AG04450 (cell line): Measurements from ENCODE around the gene CD7. TPM values are rescaled to one million over a fixed set of nuclear protein-coding genes. Genes with fewer than 3 reads are reported as not detected.

Experiments used
- CTCF ChIA-PET: fragments of 300-600, 350-600 bp; formaldehyde crosslinking; extraction: SDS; loops from one replicate; lab custom pipeline; 2022; ENCODE audit warnings: antibody characterized with exemption, inconsistent platforms; lab: Charles Lee
- POLR2A ChIA-PET: fragments of 350-600 bp; formaldehyde crosslinking; extraction: SDS; loops from one replicate; lab custom pipeline; 2021; ENCODE audit warnings: antibody characterized with exemption, inconsistent platforms; lab: Yijun Ruan, JAX
- DNase-seq: peaks from one replicate; pipeline ENCODE4 v3.0.0-alpha.2; 2011; ENCODE audit warnings: low read depth, low spot score
- H3K27ac ChIP-seq: one replicate; pipeline ENCODE4 v1.5.1; 2012; ENCODE audit warnings: low read depth, low read length, control low read depth
- H3K27me3 ChIP-seq: one replicate; pipeline ENCODE4 v1.6.0; 2012; ENCODE audit warnings: low read length; ENCODE audit not compliant: control insufficient read depth, insufficient read depth
- H3K4me3 ChIP-seq: 2 replicates; pipeline ENCODE4 v1.5.1; 2011; ENCODE audit warnings: mild to moderate bottlenecking, low read depth, low read length, control low read depth
- H3K9me3 ChIP-seq: 2 replicates; pipeline ENCODE4 v1.5.1; 2012; ENCODE audit warnings: low read length; ENCODE audit not compliant: control insufficient read depth, insufficient read depth
- CTCF ChIP-seq: IDR thresholded peaks from 2 replicates; pipeline ENCODE4 v1.5.1; 2011; ENCODE audit warnings: low read depth, low read length, control low read depth, inconsistent platforms
- polyA plus RNA-seq: library from polyadenylated mRNA; depleted of rRNA; stranded (reverse); fragments of >200 nt; gene quantifications from 2 replicates; pipeline ENCODE4 v1.2.3, GENCODE V29; 2011

CD7 gene
- polyA plus RNA-seq, 1 experiment = 0.11 TPM

GRCh38 chr17:82281076-82281475, 36.3 kb downstream of the CD7 start:
- DNase-seq = no peak
- H3K9me3 ChIP-seq = no peaks in the 10 kb centered on the region
- ChIA-PET POLR2A (no interaction called here), CTCF (no interaction called here)
- no peak overlapping the region for H3K27ac ChIP-seq
- no peak for TF ChIP-seq CTCF
- no peak overlapping the region for H3K4me3 ChIP-seq
- no peaks in the 10 kb centered on the region for H3K27me3 ChIP-seq

GRCh38 chr17:82280537-82280936, 36.9 kb downstream of the CD7 start:
- Histone ChIP-seq H3K4me3 (no peak overlapping the region), H3K27ac (no peak overlapping the region), H3K9me3 (no peaks in the 10 kb centered on the region), H3K27me3 (no peaks in the 10 kb centered on the region)
- ChIA-PET POLR2A (no interaction called here), CTCF (no interaction called here)
- TF ChIP-seq CTCF = no peak
- no peak for DNase-seq

- no peak for DNase-seq
- POLR2A ChIA-PET = no interaction called here
- CTCF ChIA-PET = no interaction called here
- no peak for TF ChIP-seq CTCF
- no peak overlapping the region for H3K4me3 ChIP-seq
- H3K27ac ChIP-seq = no peak overlapping the region
- no peaks in the 10 kb centered on the region for H3K27me3 ChIP-seq
- H3K9me3 ChIP-seq = no peaks in the 10 kb centered on the region
Measured at GRCh38 chr17:82278786-82279391, 38.5 kb downstream of the CD7 start.

GRCh38 chr17:82278308-82278707, 39.1 kb downstream of the CD7 start:
- Histone ChIP-seq H3K27ac (no peak overlapping the region), H3K9me3 (no peaks in the 10 kb centered on the region), H3K27me3 (no peaks in the 10 kb centered on the region), H3K4me3 (no peak overlapping the region)
- ChIA-PET POLR2A (no interaction called here), CTCF (no interaction called here)
- TF ChIP-seq CTCF = no peak
- DNase-seq = no peak

GRCh38 chr17:82277851-82278250, 39.6 kb downstream of the CD7 start:
- no peak for DNase-seq
- no peaks in the 10 kb centered on the region for H3K27me3 ChIP-seq
- ChIA-PET CTCF (no interaction called here), POLR2A (no interaction called here)
- TF ChIP-seq CTCF = no peak
- no peak overlapping the region for H3K4me3 ChIP-seq
- H3K27ac ChIP-seq = no peak overlapping the region
- H3K9me3 ChIP-seq = no peaks in the 10 kb centered on the region
